K562 (cell line): ENCODE results near the gene ZCCHC24. TPM values are rescaled to one million over a fixed set of nuclear protein-coding genes. Genes with fewer than 3 reads are reported as not detected.

Experiments used
- ATAC-seq: fragments of 200-7000 bp; cut with Tn5 transposase; 3 replicates; pipeline ENCODE4 v1.9.1; 2020; ENCODE audit warnings: moderate library complexity
- Bru-seq: library from RNA; stranded (reverse); fragments of 400-500 nt; gene quantifications from one replicate; lab custom pipeline; 2021; lab: Mats Ljungman, UMichigan
- BruChase-seq, 2 experiments: library from RNA; stranded (reverse); fragments of 400-500 nt; gene quantifications; one replicate each; lab custom pipeline; 2021; lab: Mats Ljungman, UMichigan
- BruUV-seq: library from RNA; stranded (reverse); fragments of 400-500 nt; replicated peaks from 2 replicates; lab custom pipeline; 2021; lab: Mats Ljungman, UMichigan
- CTCF ChIA-PET: fragments of 300-600 bp; formaldehyde crosslinking; extraction: SDS; loops from one replicate; lab custom pipeline; 2021; ENCODE audit warnings: low intra/inter-chr PET ratio; lab: Yijun Ruan, JAX
- POLR2A ChIA-PET: fragments of 300-600, 350-650 bp; sonication (Branson Sonifier 250); formaldehyde crosslinking; extraction: SDS; loops from one replicate; lab custom pipeline; 2021; ENCODE audit warnings: antibody characterized with exemption, inconsistent platforms; lab: Yijun Ruan, JAX
- DNase-seq, 4 experiments: peaks; one replicate each; pipeline versions ENCODE4 v3.0.0 to v3.0.0-alpha.2; 2011 to 2018; ENCODE audit warnings: low spot score in 3 of 4, mixed read lengths in 3 of 4; ENCODE audit errors: extremely low read depth in 1 of 4
- FAIRE-seq: peaks from 2 replicates; lab custom pipeline; 2011; peaks lifted over from hg19 to GRCh38; lab: Jason Lieb, UNC
- H2AFZ ChIP-seq: 2 replicates; pipeline ENCODE4 v1.6.0; 2011; ENCODE audit warnings: low read depth, low read length, control low read depth, inconsistent platforms
- H3K27ac ChIP-seq: fragments of 200-600 bp; 3 replicates; pipeline ENCODE4 v1.8.0; 2011; ENCODE audit warnings: low read depth, mild to moderate bottlenecking, control low read depth, inconsistent platforms, low read length, moderate library complexity, mixed read lengths; ENCODE audit errors: extremely low read depth
- H3K27me3 ChIP-seq, 2 experiments: fragments of 300-600 bp in 1 of 2; 2 replicates in 1 of 2; 3 replicates in 1 of 2; pipeline versions ENCODE4 v1.6.0 to v1.8.0; 2011; ENCODE audit warnings: inconsistent platforms in 2 of 2, low read length in 2 of 2, mild to moderate bottlenecking in 1 of 2, mixed read lengths in 1 of 2, moderate library complexity in 1 of 2; ENCODE audit not compliant: control insufficient read depth in 2 of 2, insufficient read depth in 2 of 2
- H3K36me3 ChIP-seq: fragments of 300-600 bp; 3 replicates; pipeline ENCODE4 v1.8.0; 2011; ENCODE audit warnings: mild to moderate bottlenecking, low read length, inconsistent platforms; ENCODE audit not compliant: control insufficient read depth, insufficient read depth
- H3K4me1 ChIP-seq, 2 experiments: fragments of 200-600 bp in 1 of 2; replicated peaks in 1 of 2; 2 replicates in 1 of 2; 3 replicates in 1 of 2; pipeline versions ENCODE4 v1.5.1 to v1.8.0; 2011; ENCODE audit warnings: inconsistent platforms in 2 of 2, low read length in 2 of 2, mild to moderate bottlenecking in 1 of 2, mixed read lengths in 1 of 2, moderate library complexity in 1 of 2; ENCODE audit not compliant: control insufficient read depth in 2 of 2, insufficient read depth in 2 of 2
- H3K4me2 ChIP-seq: 2 replicates; pipeline ENCODE4 v1.6.1; 2011; ENCODE audit warnings: low read length, control low read depth, inconsistent platforms, mixed read lengths; ENCODE audit not compliant: insufficient read depth
- H3K4me3 ChIP-seq: fragments of 200-600 bp; sonication (generic), shearing (Covaris generic); 2 replicates; pipeline ENCODE4 v1.5.1; 2016; ENCODE audit warnings: control low read depth, inconsistent platforms
- H3K79me2 ChIP-seq: fragments of 200-600 bp; 3 replicates; pipeline ENCODE4 v1.8.0; 2011; ENCODE audit warnings: low read length, inconsistent platforms; ENCODE audit not compliant: control insufficient read depth, insufficient read depth
- H3K9ac ChIP-seq, 2 experiments: 2 replicates each; pipeline versions ENCODE4 v1.6.0 to v1.6.1; 2011; ENCODE audit warnings: low read depth in 2 of 2, low read length in 2 of 2, control low read depth in 1 of 2, inconsistent platforms in 1 of 2, mild to moderate bottlenecking in 1 of 2, mixed read lengths in 1 of 2; ENCODE audit not compliant: insufficient read depth in 1 of 2
- H3K9me1 ChIP-seq: one replicate; pipeline ENCODE4 v1.6.0; 2011; ENCODE audit warnings: inconsistent platforms, mild to moderate bottlenecking, low read length, moderate library complexity; ENCODE audit not compliant: control insufficient read depth, insufficient read depth
- H3K9me3 ChIP-seq: replicated peaks from 2 replicates; pipeline ENCODE4 v1.5.1; 2011; ENCODE audit warnings: low read depth, low read length, inconsistent platforms; ENCODE audit not compliant: control insufficient read depth, insufficient read depth
- H4K20me1 ChIP-seq: replicated peaks from 2 replicates; pipeline ENCODE4 v1.6.1; 2011; ENCODE audit warnings: low read length, inconsistent platforms, mixed read lengths; ENCODE audit not compliant: control insufficient read depth, insufficient read depth
- E2F4 ChIP-seq: sonication (generic); formaldehyde crosslinking; IDR thresholded peaks from 2 replicates; pipeline ENCODE4 v1.8.0; 2022; ENCODE audit warnings: mild to moderate bottlenecking, low read depth, missing genetic modification reagents
- GTF2E2 ChIP-seq: fragments of 200-800 bp; sonication (Bioruptor generic); IDR thresholded peaks from 2 replicates; pipeline ENCODE4 v1.6.1; 2016; ENCODE audit warnings: missing genetic modification characterization, missing compliant biosample characterization
- HEY1 ChIP-seq: fragments of 250-450 bp; sonication (Bioruptor Pico); IDR thresholded peaks from 2 replicates; pipeline ENCODE4 v1.5.0; 2020; ENCODE audit warnings: mild to moderate bottlenecking, moderate library complexity, borderline replicate concordance
- NFRKB ChIP-seq: fragments of 450-650 bp; IDR thresholded peaks from 2 replicates; pipeline ENCODE4 v1.6.1; 2016; ENCODE audit warnings: low read depth
- PHF21A ChIP-seq: fragments of 450-650 bp; IDR thresholded peaks from 2 replicates; pipeline ENCODE4 v1.6.1; 2017; ENCODE audit warnings: low read depth, borderline replicate concordance
- SAFB2 ChIP-seq: fragments of 200-400 bp; formaldehyde crosslinking; IDR thresholded peaks from 2 replicates; pipeline ENCODE4 v1.6.1; 2018; ENCODE audit warnings: borderline replicate concordance, low read length, low read depth, moderate library complexity; ENCODE audit not compliant: severe bottlenecking
- SP2 ChIP-seq: IDR thresholded peaks from 2 replicates; pipeline ENCODE4 v1.6.1; 2011; ENCODE audit warnings: mild to moderate bottlenecking, low read depth, low read length, moderate library complexity; ENCODE audit not compliant: poor library complexity, severe bottlenecking; ENCODE audit errors: extremely low read depth
- SREBF1 ChIP-seq: fragments of 150-350 bp; IDR thresholded peaks from 2 replicates; pipeline ENCODE4 v1.6.1; 2014; ENCODE audit warnings: antibody characterized with exemption, low read depth, low read length, borderline replicate concordance
- ZNF354B ChIP-seq: fragments of 250-450 bp; sonication (Bioruptor Pico); IDR thresholded peaks from 2 replicates; pipeline ENCODE4 v1.4.0; 2020
- WGBS: fragments of 100-300 bp; shearing (Covaris generic); methylation state at CpG from one replicate; pipeline ENCODE4 v1.1.6; 2016; ENCODE audit warnings: low coverage, mixed read lengths; ENCODE audit not compliant: insufficient coverage; ENCODE audit errors: missing lambda C conversion rate; 5-methylcytosine and 5-hydroxymethylcytosine counted together
- in situ Hi-C: fragments of 300-500 bp; cut with MboI; formaldehyde crosslinking; loops from 4 replicates; pipeline ENCODE4 v1.15.0; 2018; ENCODE audit warnings: inconsistent platforms, mixed read lengths
- intact Hi-C: fragments of 100-400 bp; cut with micrococcal nuclease; formaldehyde crosslinking; loops from 2 replicates; pipeline ENCODE4 v1.14.2; 2022
- long read RNA-seq, 3 experiments: library from polyadenylated mRNA in 2 of 3; library from RNA in 1 of 3; unstranded in 2 of 3; stranded (forward) in 1 of 3; transcript quantifications; one replicate each; pipeline ENCODE4 v2.0.0, GENCODE V29; 2019 to 2022
- polyA minus RNA-seq, 3 experiments: library from RNA; depleted of rRNA, polyadenylated mRNA; stranded (reverse); fragments of >200 nt; gene quantifications; 2 replicates each; pipeline ENCODE4 v1.2.3, GENCODE V29; 2011
- polyA plus RNA-seq, 8 experiments: library from polyadenylated mRNA; depleted of rRNA in 4 of 8; stranded (reverse) in 5 of 8; unstranded in 3 of 8; fragments of >200 nt; fragmentation: Nextera tagmentation in 2 of 8; fragmentation: Illumina TruSeq in 1 of 8; extraction: Ambion mirVana in 2 of 8; extraction: Trizol in 1 of 8; gene quantifications; 2 replicates each; pipeline versions ENCODE4 v1.2.1 to v1.2.3, GENCODE V29; 2011 to 2014; ENCODE audit warnings: inconsistent platforms in 1 of 8, missing spikeins in 1 of 8
- total RNA-seq, 7 experiments: library from RNA; depleted of rRNA in 6 of 7; stranded (reverse); fragments of >200 nt in 6 of 7; fragmentation: Illumina TruSeq in 2 of 7; extraction: Trizol in 2 of 7; gene quantifications; 2 replicates each; pipeline versions ENCODE4 v1.2.1 to v1.2.3, GENCODE V29; 2011 to 2021; ENCODE audit warnings: low replicate concordance in 1 of 7
- TF ChIP-seq, protein P1 (sequence below): fragments of 250-450 bp; sonication (Bioruptor Pico); IDR thresholded peaks from 2 replicates; pipeline ENCODE4 v1.8.0; 2021; ENCODE audit warnings: borderline replicate concordance, mild to moderate bottlenecking, moderate library complexity; ENCODE audit not compliant: poor library complexity, severe bottlenecking
- TF ChIP-seq, protein P2 (sequence below): fragments of 450-650 bp; conservative IDR thresholded peaks from 2 replicates; pipeline ENCODE4 v1.6.1; 2016; ENCODE audit warnings: missing genetic modification characterization, low read depth, mild to moderate bottlenecking, control low read depth, missing compliant biosample characterization

The ZCCHC24 gene
- total RNA-seq (2011; cell fraction: chromatin; rRNA removed; ENCODE audit: low replicate concordance) = 4.0 and 6.3 TPM in 2 replicates
- 4.8 and 4.9 TPM in 2 replicates for total RNA-seq (2011; cell fraction: nucleolus; rRNA removed)
- total RNA-seq (2011; cell fraction: nucleoplasm; rRNA removed) = 4.4 and 6.7 TPM in 2 replicates
- total RNA-seq (2014; rRNA removed) = 3.6 and 4.9 TPM in 2 replicates
- total RNA-seq (2014; rRNA removed; fragmentation: Illumina TruSeq; extraction: Trizol) = 3.9 and 4.0 TPM in 2 replicates
- total RNA-seq (2015; rRNA removed; fragmentation: Illumina TruSeq; extraction: Trizol) = 5.5 and 5.7 TPM in 2 replicates
- 11.0 and 11.5 TPM in 2 replicates for total RNA-seq (2021)
- 4.6 and 5.0 TPM in 2 replicates for polyA plus RNA-seq (2011; rRNA removed)
- polyA plus RNA-seq (2011; cell fraction: cytosol; rRNA removed) = 4.7 and 8.4 TPM in 2 replicates
- polyA plus RNA-seq (2011; cell fraction: nucleus; rRNA removed) = 3.1 and 5.6 TPM in 2 replicates
- 6.8 and 12.0 TPM in 2 replicates for polyA plus RNA-seq (2012)
- polyA plus RNA-seq (2014; fragmentation: Illumina TruSeq; extraction: Trizol) = 7.0 and 7.6 TPM in 2 replicates
- polyA plus RNA-seq (2014; fragmentation: Nextera tagmentation; extraction: Ambion mirVana) = under 1 TPM; 0.84 to 0.86 TPM
- polyA plus RNA-seq (2014; rRNA removed) = 5.1 and 6.0 TPM in 2 replicates
- 3.4 and 4.7 TPM in 2 replicates for polyA minus RNA-seq (2011; rRNA and poly(A)+ RNA removed)
- polyA minus RNA-seq (2011; cell fraction: cytosol; rRNA and poly(A)+ RNA removed) = 6.1 and 6.4 TPM in 2 replicates
- polyA minus RNA-seq (2011; cell fraction: nucleus; rRNA and poly(A)+ RNA removed) = 3.0 TPM in 2 replicates
- percentile 64 among the genes with signal in this experiment for Bru-seq, nascent RNA
- BruChase-seq, experiment 1, labeled RNA remaining after a 2-hour chase = percentile 62 among the genes with signal in this experiment
- BruChase-seq, experiment 2, labeled RNA remaining after a 6-hour chase = percentile 57 among the genes with signal in this experiment
- long read RNA-seq, experiment 1, full-length matches to known transcripts = 8 of 47 reads
- long read RNA-seq, experiment 1, partial matches to known transcripts = 2 of 47 reads
- long read RNA-seq, experiment 1, other reads (novel, unspliced or antisense) = 37 of 47 reads
- long read RNA-seq, experiment 2, full-length matches to known transcripts = 5 of 15 reads
- long read RNA-seq, experiment 2, partial matches to known transcripts = 0 of 15 reads
- long read RNA-seq, experiment 2, other reads (novel, unspliced or antisense) = 10 of 15 reads
- long read RNA-seq, experiment 3 = 0 reads

GRCh38 chr10:79445161-79445976 lies at the start of gene ZCCHC24:
TSS of gene ZCCHC24 (minus strand) at chr10:79445624. CDS start at chr10:79445440, 184 bp downstream.
- Histone ChIP-seq H3K4me2 (peak within 1 kb of the TSS; percentile 93), H3K4me3 (peak within 1 kb of the TSS; percentile 59), H3K27ac (peak within 1 kb of the TSS; percentile 89), H3K79me2 (peaks cover 16% of the 10 kb centered on the region; the same call in 2 of the 3 replicates), H3K27me3 (no peaks in the 10 kb centered on the region), H2AFZ (peak within 1 kb of the TSS; percentile 99), H3K36me3 (no peaks in the 10 kb centered on the region), H3K9ac (peak within 1 kb of the TSS; percentile 75 to 94), H4K20me1 (peaks cover 10% of the 10 kb centered on the region; the same call in 1 of the 2 replicates), H3K9me1 (peaks cover 6% of the 10 kb centered on the region), H3K9me3 (no peaks in the 10 kb centered on the region), H3K4me1 (peaks cover 43 to 54% of the 10 kb centered on the region in 2 experiments)
- no TSS peak for BruUV-seq
- intact Hi-C loops = loop anchor here (2.0 kb wide), 1 partner anchor 55 kb away; no protein-coding TSS in a partner anchor
- ATAC-seq (peak; percentile 95), DNase-seq (peak; percentile 98 to 99 (median 99)), FAIRE-seq (peak; percentile 89)
- CTCF ChIA-PET = no interaction called here
- 2% methylated on average over 50 of the region's 95 CpGs for WGBS
- in situ Hi-C loops = no loop called here
- POLR2A ChIA-PET = interaction anchor here (0.6 to 3.2 kb wide), 16 partner anchors 9 to 1040 kb away, joined by 3 to 19 read pairs (median 6); partner anchors contain the start of gene PPIF
- TF ChIP-seq, protein P1, sequence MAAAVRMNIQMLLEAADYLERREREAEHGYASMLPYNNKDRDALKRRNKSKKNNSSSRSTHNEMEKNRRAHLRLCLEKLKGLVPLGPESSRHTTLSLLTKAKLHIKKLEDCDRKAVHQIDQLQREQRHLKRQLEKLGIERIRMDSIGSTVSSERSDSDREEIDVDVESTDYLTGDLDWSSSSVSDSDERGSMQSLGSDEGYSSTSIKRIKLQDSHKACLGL = no peak
- no peak for TF ChIP-seq E2F4
- TF ChIP-seq PHF21A = no peak
- no peak for TF ChIP-seq NFRKB
- no peak for TF ChIP-seq SP2
- TF ChIP-seq HEY1 (CRISPR knock-in tag) = no peak
- TF ChIP-seq GTF2E2 = no peak
- no peak for TF ChIP-seq ZNF354B
- TF ChIP-seq, protein P2, sequence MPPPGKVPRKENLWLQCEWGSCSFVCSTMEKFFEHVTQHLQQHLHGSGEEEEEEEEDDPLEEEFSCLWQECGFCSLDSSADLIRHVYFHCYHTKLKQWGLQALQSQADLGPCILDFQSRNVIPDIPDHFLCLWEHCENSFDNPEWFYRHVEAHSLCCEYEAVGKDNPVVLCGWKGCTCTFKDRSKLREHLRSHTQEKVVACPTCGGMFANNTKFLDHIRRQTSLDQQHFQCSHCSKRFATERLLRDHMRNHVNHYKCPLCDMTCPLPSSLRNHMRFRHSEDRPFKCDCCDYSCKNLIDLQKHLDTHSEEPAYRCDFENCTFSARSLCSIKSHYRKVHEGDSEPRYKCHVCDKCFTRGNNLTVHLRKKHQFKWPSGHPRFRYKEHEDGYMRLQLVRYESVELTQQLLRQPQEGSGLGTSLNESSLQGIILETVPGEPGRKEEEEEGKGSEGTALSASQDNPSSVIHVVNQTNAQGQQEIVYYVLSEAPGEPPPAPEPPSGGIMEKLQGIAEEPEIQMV (tag) = no peak
- no peak for TF ChIP-seq SAFB2
- TF ChIP-seq SREBF1 = no peak
